MCF 10A (cell line): ENCODE measurements around the gene KRT40. TPM values are rescaled to one million over a fixed set of nuclear protein-coding genes. Genes with fewer than 3 reads are reported as not detected.

Source experiments
- BruUV-seq: library from RNA; stranded (reverse); fragments of 400-500 nt; replicated peaks from 2 replicates; lab custom pipeline; 2021; lab: Mats Ljungman, UMichigan
- CTCF ChIA-PET: fragments of 300-600 bp; sonication (Branson Sonifier 250); formaldehyde crosslinking; extraction: SDS; loops from one replicate; lab custom pipeline; 2021; ENCODE audit warnings: antibody characterized with exemption, inconsistent platforms; lab: Yijun Ruan, JAX
- POLR2A ChIA-PET: fragments of 300-600, 350-650 bp; sonication (Branson Sonifier 250); formaldehyde crosslinking; extraction: SDS; loops from one replicate; lab custom pipeline; 2020; ENCODE audit warnings: antibody characterized with exemption, inconsistent platforms; lab: Yijun Ruan, JAX
- DNase-seq: peaks from one replicate; pipeline ENCODE4 v3.0.0-alpha.2; 2018; ENCODE audit not compliant: unreplicated experiment
- H3K27ac Mint-ChIP-seq: one replicate; pipeline ENCODE4 v1.8.0; 2022; ENCODE audit warnings: mild to moderate bottlenecking, low read depth, mixed read lengths; ENCODE audit not compliant: unreplicated experiment
- H3K27me3 Mint-ChIP-seq: one replicate; pipeline ENCODE4 v1.8.0; 2022; ENCODE audit warnings: mixed read lengths; ENCODE audit not compliant: insufficient read depth, unreplicated experiment
- H3K36me3 Mint-ChIP-seq: one replicate; pipeline ENCODE4 v1.8.0; 2022; ENCODE audit warnings: mild to moderate bottlenecking, moderate library complexity, mixed read lengths; ENCODE audit not compliant: insufficient read depth, unreplicated experiment
- H3K4me1 Mint-ChIP-seq: one replicate; pipeline ENCODE4 v1.8.0; 2022; ENCODE audit warnings: mixed read lengths; ENCODE audit not compliant: insufficient read depth, unreplicated experiment
- H3K4me3 Mint-ChIP-seq: one replicate; pipeline ENCODE4 v1.8.0; 2022; ENCODE audit warnings: mild to moderate bottlenecking, moderate library complexity, mixed read lengths; ENCODE audit not compliant: unreplicated experiment
- H3K9me3 Mint-ChIP-seq: one replicate; pipeline ENCODE4 v1.8.0; 2022; ENCODE audit warnings: mixed read lengths; ENCODE audit not compliant: unreplicated experiment
- CTCF ChIP-seq: fragments of 200-600 bp; IDR thresholded peaks from one replicate; pipeline ENCODE4 v1.8.0; 2022; ENCODE audit warnings: antibody characterized with exemption, mild to moderate bottlenecking; ENCODE audit not compliant: unreplicated experiment
- intact Hi-C: fragments of 100-400 bp; cut with micrococcal nuclease; formaldehyde crosslinking; loops from 2 replicates; pipeline ENCODE4 v1.14.1; 2022
- total RNA-seq: library from RNA; stranded (reverse); gene quantifications from 2 replicates; pipeline ENCODE4 v1.2.3, GENCODE V29; 2022

KRT40 gene
- total RNA-seq, 1 experiment from 2014 or later = not detected

- no TSS peak for BruUV-seq
- H3K36me3 Mint-ChIP-seq = no peaks in the 10 kb centered on the region
- TF ChIP-seq CTCF = no peak
- CTCF ChIA-PET = interaction anchor here (2.3 kb wide), 1 partner anchor 15 kb away, joined by 5 read pairs; no protein-coding TSS in a partner anchor
- intact Hi-C loops = no loop called here
- H3K27me3 Mint-ChIP-seq = peaks cover 12% of the 10 kb centered on the region
- no peak overlapping the region for H3K4me3 Mint-ChIP-seq
- no peaks in the 10 kb centered on the region for H3K9me3 Mint-ChIP-seq
- no peak overlapping the region for H3K27ac Mint-ChIP-seq
- DNase-seq = no peak
- POLR2A ChIA-PET = no interaction called here
- H3K4me1 Mint-ChIP-seq = no peaks in the 10 kb centered on the region
These were observed 52.8 kb downstream of the KRT40 start for GRCh38 chr17:40931311-40931710.

Other genes starting within 250 kb of the KRT40 start
- not detected in 2 replicates for gene KRT25, start 229.0 kb downstream of the KRT40 start, total RNA-seq
- not detected in 2 replicates for gene KRT26, start 212.1 kb downstream of the KRT40 start, total RNA-seq
- not detected in 2 replicates for gene KRT27, start 201.8 kb downstream of the KRT40 start, total RNA-seq
- not detected in 2 replicates for gene KRT28, start 184.4 kb downstream of the KRT40 start, total RNA-seq
- 95.5 and 116 TPM in 2 replicates for gene KRT10, start 161.7 kb downstream of the KRT40 start, total RNA-seq
- not detected in 2 replicates for gene KRT12, start 117.1 kb downstream of the KRT40 start, total RNA-seq
- not detected in 2 replicates for gene KRT20, start 99.1 kb downstream of the KRT40 start, total RNA-seq
- gene KRT23, start 46.7 kb downstream of the KRT40 start, total RNA-seq = not detected in 2 replicates
- gene KRT39, start 17.4 kb downstream of the KRT40 start, total RNA-seq = not detected in 2 replicates
- not detected in 2 replicates for gene KRTAP3-3, start 9.8 kb upstream of the KRT40 start, total RNA-seq
- not detected in 2 replicates for gene KRTAP3-2, start 15.6 kb upstream of the KRT40 start, total RNA-seq
- gene KRTAP3-1, start 24.8 kb upstream of the KRT40 start, total RNA-seq = not detected in 2 replicates
- not detected in 2 replicates for gene KRTAP1-5, start 42.9 kb upstream of the KRT40 start, total RNA-seq
- not detected in 2 replicates for gene KRTAP1-4, start 45.9 kb upstream of the KRT40 start, total RNA-seq
- gene KRTAP1-3, start 50.5 kb upstream of the KRT40 start, total RNA-seq = not detected in 2 replicates
- gene KRTAP1-1, start 57.1 kb upstream of the KRT40 start, total RNA-seq = not detected in 2 replicates
- not detected in 2 replicates for gene KRTAP2-1, start 63.0 kb upstream of the KRT40 start, total RNA-seq
- gene KRTAP2-2, start 70.9 kb upstream of the KRT40 start, total RNA-seq = not detected in 2 replicates
- gene KRTAP2-3, start 75.8 kb upstream of the KRT40 start, total RNA-seq = not detected in 2 replicates
- not detected in 2 replicates for gene KRTAP2-4, start 81.6 kb upstream of the KRT40 start, total RNA-seq
- gene KRTAP4-7, start 99.8 kb upstream of the KRT40 start, total RNA-seq = not detected in 2 replicates
- gene KRTAP4-8, start 113.8 kb upstream of the KRT40 start, total RNA-seq = not detected in 2 replicates
- not detected in 2 replicates for gene KRTAP4-16, start 117.9 kb upstream of the KRT40 start, total RNA-seq
- gene KRTAP4-9, start 121.1 kb upstream of the KRT40 start, total RNA-seq = not detected in 2 replicates
- gene KRTAP4-11, start 134.0 kb upstream of the KRT40 start, total RNA-seq = not detected in 2 replicates
- not detected in 2 replicates for gene KRTAP4-12, start 139.9 kb upstream of the KRT40 start, total RNA-seq
- not detected in 2 replicates for gene KRTAP4-6, start 156.2 kb upstream of the KRT40 start, total RNA-seq
- gene KRTAP4-5, start 165.5 kb upstream of the KRT40 start, total RNA-seq = not detected in 2 replicates
- gene KRTAP4-4, start 176.4 kb upstream of the KRT40 start, total RNA-seq = not detected in 2 replicates
- gene KRTAP4-3, start 183.9 kb upstream of the KRT40 start, total RNA-seq = not detected in 2 replicates
- not detected in 2 replicates for gene KRTAP4-2, start 193.9 kb upstream of the KRT40 start, total RNA-seq
- gene KRTAP4-1, start 200.6 kb upstream of the KRT40 start, total RNA-seq = not detected in 2 replicates
- gene KRTAP9-1, start 205.6 kb upstream of the KRT40 start, total RNA-seq = not detected in 2 replicates
- gene KRTAP9-2, start 242.3 kb upstream of the KRT40 start, total RNA-seq = not detected in 2 replicates
- gene KRTAP9-3, start 248.1 kb upstream of the KRT40 start, total RNA-seq = not detected in 2 replicates